Hepatocyte (in vitro differentiated cells): ENCODE data around the gene C16orf87. TPM values are rescaled to one million over a fixed set of nuclear protein-coding genes. Genes with fewer than 3 reads are reported as not detected.

Source experiments
- DNase-seq: peaks from one replicate; pipeline ENCODE4 v3.0.0-alpha.2; 2016; ENCODE audit warnings: low spot score
- H2AFZ ChIP-seq: fragments of 200-600 bp; sonication (generic); 2 replicates; pipeline ENCODE4 v1.6.0; 2016; ENCODE audit warnings: antibody characterized with exemption, mild to moderate bottlenecking
- H3K27ac ChIP-seq: fragments of 200-600 bp; sonication (generic); 2 replicates; pipeline ENCODE4 v1.5.1; 2016; ENCODE audit warnings: mild to moderate bottlenecking
- H3K27me3 ChIP-seq: fragments of 200-600 bp; sonication (generic); 2 replicates; pipeline ENCODE4 v1.6.1; 2016
- H3K36me3 ChIP-seq: fragments of 200-600 bp; sonication (generic); replicated peaks from 2 replicates; pipeline ENCODE4 v1.5.1; 2016; ENCODE audit warnings: low read depth; ENCODE audit not compliant: insufficient read depth
- H3K4me1 ChIP-seq: fragments of 200-600 bp; sonication (generic); 2 replicates; pipeline ENCODE4 v1.5.1; 2016; ENCODE audit warnings: mild to moderate bottlenecking, moderate library complexity; ENCODE audit not compliant: insufficient read depth
- H3K4me2 ChIP-seq: fragments of 200-600 bp; sonication (generic); 2 replicates; pipeline ENCODE4 v1.6.0; 2016
- H3K4me3 ChIP-seq: fragments of 200-600 bp; sonication (generic); 2 replicates; pipeline ENCODE4 v1.5.1; 2016; ENCODE audit warnings: mild to moderate bottlenecking
- H3K79me2 ChIP-seq: fragments of 200-600 bp; sonication (generic); 2 replicates; pipeline ENCODE4 v1.6.0; 2017; ENCODE audit warnings: mild to moderate bottlenecking
- H3K9me2 ChIP-seq: fragments of 200-600 bp; sonication (generic); replicated peaks from 2 replicates; pipeline ENCODE4 v1.6.0; 2017; ENCODE audit warnings: mild to moderate bottlenecking; ENCODE audit not compliant: insufficient read depth
- H3K9me3 ChIP-seq: fragments of 200-600 bp; sonication (generic); 2 replicates; pipeline ENCODE4 v1.5.1; 2016; ENCODE audit warnings: low read depth, mild to moderate bottlenecking
- H4K20me1 ChIP-seq: fragments of 200-600 bp; sonication (generic); 2 replicates; pipeline ENCODE4 v1.6.0; 2016; ENCODE audit warnings: mild to moderate bottlenecking; ENCODE audit not compliant: insufficient read depth, poor library complexity, severe bottlenecking
- EZH2 ChIP-seq: fragments of 200-600 bp; sonication (generic); IDR thresholded peaks from 2 replicates; pipeline ENCODE4 v1.6.1; 2016; ENCODE audit warnings: antibody characterized with exemption, mild to moderate bottlenecking, borderline replicate concordance
- EZH2phosphoT487 ChIP-seq: fragments of 200-600 bp; sonication (generic); IDR thresholded peaks from one replicate; pipeline ENCODE4 v1.6.1; 2018; ENCODE audit warnings: antibody characterized with exemption, mild to moderate bottlenecking, low read depth, moderate library complexity; ENCODE audit not compliant: unreplicated experiment, severe bottlenecking
- WGBS: methylation state at CpG from one replicate; pipeline ENCODE4 v1.1.6; 2016; ENCODE audit warnings: low lambda C conversion rate; ENCODE audit errors: missing lambda C conversion rate; 5-methylcytosine and 5-hydroxymethylcytosine counted together
- polyA plus RNA-seq: library from polyadenylated mRNA; unstranded; fragments of >200 nt; fragmentation: Nextera tagmentation; extraction: Ambion mirVana; gene quantifications from 2 replicates; pipeline ENCODE4 v1.2.1, GENCODE V29; 2016
- total RNA-seq: library from RNA; depleted of rRNA; stranded (reverse); fragments of >200 nt; gene quantifications from 2 replicates; pipeline ENCODE4 v1.2.3, GENCODE V29; 2014
- TF ChIP-seq, protein P1 (sequence below): fragments of 200-600 bp; sonication (generic); IDR thresholded peaks from 2 replicates; pipeline ENCODE4 v1.5.1; 2016; ENCODE audit warnings: antibody characterized with exemption, mild to moderate bottlenecking; ENCODE audit not compliant: poor library complexity

Gene C16orf87
- total and polyA plus RNA-seq, 2 experiments from 2014 or later = 24.9 to 25.1 TPM

DNA sequence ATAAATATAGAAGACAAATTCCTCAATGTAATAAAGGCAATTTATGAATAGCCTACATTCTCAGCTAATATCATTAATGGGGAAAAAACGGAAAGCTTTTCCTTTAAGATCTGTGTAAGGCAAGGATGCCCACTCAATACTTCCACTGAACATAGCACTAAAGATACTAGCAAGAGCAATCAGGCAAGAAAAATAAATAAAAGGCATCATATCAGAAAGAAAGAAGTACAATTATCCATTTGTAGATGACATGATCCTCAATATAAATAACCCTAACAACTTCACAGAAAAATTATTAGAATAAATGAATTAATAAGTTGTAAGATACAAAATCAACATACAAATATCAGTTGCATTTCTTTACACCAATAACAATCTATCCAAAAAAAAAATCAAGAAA lies 37.1 kb downstream of the C16orf87 start:
- Histone ChIP-seq H3K36me3 (no peaks in the 10 kb centered on the region), H4K20me1 (no peaks in the 10 kb centered on the region), H3K4me1 (no peaks in the 10 kb centered on the region), H3K27ac (no peak overlapping the region), H3K79me2 (no peaks in the 10 kb centered on the region), H3K4me2 (no peak overlapping the region), H3K9me2 (no peaks in the 10 kb centered on the region), H3K9me3 (peaks cover 8% of the 10 kb centered on the region), H2AFZ (no peak overlapping the region), H3K27me3 (no peaks in the 10 kb centered on the region), H3K4me3 (no peak overlapping the region)
- TF ChIP-seq, protein P1, sequence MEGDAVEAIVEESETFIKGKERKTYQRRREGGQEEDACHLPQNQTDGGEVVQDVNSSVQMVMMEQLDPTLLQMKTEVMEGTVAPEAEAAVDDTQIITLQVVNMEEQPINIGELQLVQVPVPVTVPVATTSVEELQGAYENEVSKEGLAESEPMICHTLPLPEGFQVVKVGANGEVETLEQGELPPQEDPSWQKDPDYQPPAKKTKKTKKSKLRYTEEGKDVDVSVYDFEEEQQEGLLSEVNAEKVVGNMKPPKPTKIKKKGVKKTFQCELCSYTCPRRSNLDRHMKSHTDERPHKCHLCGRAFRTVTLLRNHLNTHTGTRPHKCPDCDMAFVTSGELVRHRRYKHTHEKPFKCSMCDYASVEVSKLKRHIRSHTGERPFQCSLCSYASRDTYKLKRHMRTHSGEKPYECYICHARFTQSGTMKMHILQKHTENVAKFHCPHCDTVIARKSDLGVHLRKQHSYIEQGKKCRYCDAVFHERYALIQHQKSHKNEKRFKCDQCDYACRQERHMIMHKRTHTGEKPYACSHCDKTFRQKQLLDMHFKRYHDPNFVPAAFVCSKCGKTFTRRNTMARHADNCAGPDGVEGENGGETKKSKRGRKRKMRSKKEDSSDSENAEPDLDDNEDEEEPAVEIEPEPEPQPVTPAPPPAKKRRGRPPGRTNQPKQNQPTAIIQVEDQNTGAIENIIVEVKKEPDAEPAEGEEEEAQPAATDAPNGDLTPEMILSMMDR = no peak
- no peak for TF ChIP-seq EZH2
- DNase-seq = no peak
- 100% methylated on average over 1 of the region's 1 CpG for WGBS

- Histone ChIP-seq H3K9me2 (no peaks in the 10 kb centered on the region), H3K27me3 (no peaks in the 10 kb centered on the region), H3K4me2 (peak overlapping the region; percentile 89), H3K4me3 (peak overlapping the region; percentile 47), H4K20me1 (no peaks in the 10 kb centered on the region), H3K4me1 (no peaks in the 10 kb centered on the region), H3K79me2 (no peaks in the 10 kb centered on the region), H3K9me3 (peaks cover 14% of the 10 kb centered on the region), H3K27ac (peak overlapping the region; percentile 62), H2AFZ (peak overlapping the region; percentile 82), H3K36me3 (no peaks in the 10 kb centered on the region)
- no peak for DNase-seq
- TF ChIP-seq EZH2phosphoT487 (no peak), EZH2 (no peak)
- TF ChIP-seq, protein P1 = no peak
- 86% methylated on average over 8 of the region's 8 CpGs for WGBS
Measured at GRCh38 chr16:46790599-46791270, 40.2 kb downstream of the C16orf87 start.

DNA sequence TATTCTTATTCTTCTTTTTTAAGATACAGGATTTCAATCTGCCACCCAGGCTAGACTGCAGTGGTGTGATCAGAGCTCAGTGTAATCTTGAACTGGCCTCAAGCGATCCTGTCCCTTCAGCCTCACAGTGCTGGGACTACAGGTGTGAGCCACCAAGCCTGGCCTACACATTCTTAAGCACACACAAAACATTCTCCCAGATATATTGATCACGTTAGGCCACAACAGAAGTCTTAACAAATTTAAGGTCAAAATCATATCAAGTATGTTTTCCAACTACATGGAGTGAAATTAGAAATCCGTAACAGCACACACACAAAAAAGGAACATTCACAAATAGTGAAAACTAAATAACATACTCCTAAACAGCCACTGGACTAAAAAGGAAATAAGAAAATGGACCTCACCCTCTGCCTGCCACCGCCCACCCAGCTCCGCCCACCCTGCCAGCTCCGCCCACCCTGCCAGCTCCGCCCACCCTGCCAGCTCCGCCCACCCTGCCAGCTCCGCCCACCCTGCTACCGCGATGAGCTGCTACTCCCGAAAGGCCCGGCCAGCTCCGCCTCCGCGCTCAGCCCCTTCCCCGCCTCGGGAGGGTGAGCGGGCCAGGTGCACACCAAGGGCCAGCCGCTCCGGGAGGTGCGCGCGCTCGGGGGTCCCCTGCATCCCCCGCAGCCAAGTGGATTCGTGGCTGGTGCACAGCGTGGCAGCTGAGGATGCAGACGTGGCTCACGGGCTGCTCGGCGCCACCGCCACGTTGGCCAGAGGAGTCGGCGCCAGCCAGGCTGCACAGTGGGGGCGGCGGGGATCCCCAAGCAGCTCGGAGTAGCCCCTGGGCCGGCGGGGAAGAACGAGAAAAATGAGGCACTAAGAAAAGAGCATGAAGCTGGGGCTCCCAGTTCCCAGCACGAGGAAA lies 41.2 kb downstream of the C16orf87 start:
- 26% methylated on average over 31 of the region's 43 CpGs for WGBS
- peak overlapping the region; percentile 89 for H3K4me2 ChIP-seq
- no peaks in the 10 kb centered on the region for H4K20me1 ChIP-seq
- H3K9me3 ChIP-seq = peaks cover 12% of the 10 kb centered on the region
- H3K4me1 ChIP-seq = peaks cover 6% of the 10 kb centered on the region
- H3K27ac ChIP-seq = peak overlapping the region; percentile 72
- H3K79me2 ChIP-seq = no peaks in the 10 kb centered on the region
- H3K9me2 ChIP-seq = no peaks in the 10 kb centered on the region
- peak; percentile 78 for DNase-seq
- peak overlapping the region; percentile 82 for H2AFZ ChIP-seq
- TF ChIP-seq EZH2 = no peak
- TF ChIP-seq, protein P1 = no peak
- TF ChIP-seq EZH2phosphoT487 = no peak
- H3K36me3 ChIP-seq = no peaks in the 10 kb centered on the region
- peak overlapping the region; percentile 47 for H3K4me3 ChIP-seq
- H3K27me3 ChIP-seq = no peaks in the 10 kb centered on the region
